IMR-90 (cell line): ENCODE results near the gene AMOTL1. TPM values are rescaled to one million over a fixed set of nuclear protein-coding genes. Genes with fewer than 3 reads are reported as not detected.

Experiments
- ATAC-seq: fragments of 200-7000 bp; cut with Tn5 transposase; 2 replicates; pipeline ENCODE4 v1.9.1; 2020; ENCODE audit warnings: low read depth, mild to moderate bottlenecking, moderate library complexity
- BruUV-seq: library from RNA; stranded (reverse); fragments of 400-500 nt; replicated peaks from 2 replicates; lab custom pipeline; 2021; lab: Mats Ljungman, UMichigan
- CTCF ChIA-PET: fragments of 300-600 bp; formaldehyde crosslinking; extraction: SDS; loops from one replicate; lab custom pipeline; 2021; ENCODE audit warnings: antibody characterized with exemption; lab: Yijun Ruan, JAX
- POLR2A ChIA-PET: fragments of 300-600 bp; sonication (Branson Sonifier 250); formaldehyde crosslinking; loops from one replicate; lab custom pipeline; 2022; ENCODE audit warnings: antibody characterized with exemption; ENCODE audit not compliant: unreplicated experiment; lab: Charles Lee
- DNase-seq: peaks from one replicate; pipeline ENCODE4 v3.0.0; 2013
- H2AFZ ChIP-seq: replicated peaks from 2 replicates; pipeline ENCODE3; 2013; ENCODE audit warnings: low read length, mild to moderate bottlenecking; ENCODE audit not compliant: poor library complexity
- H2AK5ac ChIP-seq: 2 replicates; pipeline ENCODE4 v1.6.1; 2013; ENCODE audit warnings: low read depth, low read length, inconsistent platforms
- H2AK9ac ChIP-seq: replicated peaks from 2 replicates; pipeline ENCODE3; 2013; ENCODE audit warnings: mild to moderate bottlenecking, low read depth, low read length, moderate library complexity; ENCODE audit not compliant: poor library complexity
- H2BK120ac ChIP-seq: 2 replicates; pipeline ENCODE4 v1.6.1; 2013; ENCODE audit warnings: low read depth, low read length, inconsistent platforms
- H2BK15ac ChIP-seq: 3 replicates; pipeline ENCODE4 v1.6.1; 2013; ENCODE audit warnings: low read depth, low read length, inconsistent platforms
- H2BK20ac ChIP-seq: 2 replicates; pipeline ENCODE4 v1.6.1; 2013; ENCODE audit warnings: low read depth, mild to moderate bottlenecking, inconsistent platforms, low read length, moderate library complexity
- H2BK5ac ChIP-seq: 2 replicates; pipeline ENCODE4 v1.6.1; 2013; ENCODE audit warnings: mild to moderate bottlenecking, low read depth, low read length, inconsistent platforms; ENCODE audit not compliant: poor library complexity, severe bottlenecking
- H3K14ac ChIP-seq: replicated peaks from 2 replicates; pipeline ENCODE4 v1.6.1; 2013; ENCODE audit warnings: low read depth, low read length, inconsistent platforms
- H3K18ac ChIP-seq: 2 replicates; pipeline ENCODE4 v1.6.1; 2013; ENCODE audit warnings: low read depth, low read length, control low read depth
- H3K23ac ChIP-seq: 2 replicates; pipeline ENCODE4 v1.6.1; 2013; ENCODE audit warnings: low read depth, low read length, inconsistent platforms
- H3K27ac ChIP-seq: 2 replicates; pipeline ENCODE4 v1.5.1; 2013; ENCODE audit warnings: mild to moderate bottlenecking, control low read depth, low read length; ENCODE audit not compliant: insufficient read depth
- H3K27me3 ChIP-seq: 2 replicates; pipeline ENCODE4 v1.6.1; 2013; ENCODE audit warnings: low read length; ENCODE audit not compliant: control insufficient read depth, insufficient read depth
- H3K36me3 ChIP-seq: 2 replicates; pipeline ENCODE4 v1.6.1; 2013; ENCODE audit warnings: low read length, mixed read lengths; ENCODE audit not compliant: control insufficient read depth, insufficient read depth
- H3K4ac ChIP-seq: 2 replicates; pipeline ENCODE4 v1.6.1; 2013; ENCODE audit warnings: low read depth, low read length, inconsistent platforms
- H3K4me1 ChIP-seq: 2 replicates; pipeline ENCODE4 v1.6.1; 2013; ENCODE audit warnings: low read length, mixed read lengths; ENCODE audit not compliant: control insufficient read depth, insufficient read depth
- H3K4me2 ChIP-seq: 2 replicates; pipeline ENCODE4 v1.6.1; 2013; ENCODE audit warnings: low read depth, mild to moderate bottlenecking, control low read depth, low read length, moderate library complexity
- H3K4me3 ChIP-seq: 2 replicates; pipeline ENCODE4 v1.5.1; 2013; ENCODE audit warnings: low read depth, mild to moderate bottlenecking, control low read depth, low read length, moderate library complexity; ENCODE audit not compliant: insufficient read depth
- H3K56ac ChIP-seq: 2 replicates; pipeline ENCODE4 v1.6.1; 2013; ENCODE audit warnings: low read length, inconsistent platforms; ENCODE audit not compliant: insufficient read depth; ENCODE audit errors: extremely low read depth
- H3K79me1 ChIP-seq, 2 experiments: 2 replicates each; pipeline ENCODE4 v1.6.1; 2013; ENCODE audit warnings: low read length in 2 of 2, inconsistent platforms in 1 of 2, low read depth in 1 of 2
- H3K9ac ChIP-seq: 2 replicates; pipeline ENCODE4 v1.6.1; 2013; ENCODE audit warnings: low read depth, low read length, control low read depth
- H3K9me1 ChIP-seq: 2 replicates; pipeline ENCODE4 v1.6.1; 2013; ENCODE audit warnings: low read length, inconsistent platforms; ENCODE audit not compliant: insufficient read depth
- H3K9me3 ChIP-seq: 2 replicates; pipeline ENCODE4 v1.6.1; 2013; ENCODE audit warnings: low read length; ENCODE audit not compliant: control insufficient read depth, insufficient read depth
- H4K20me1 ChIP-seq: 2 replicates; pipeline ENCODE4 v1.6.1; 2013; ENCODE audit warnings: low read length, inconsistent platforms; ENCODE audit not compliant: insufficient read depth
- H4K5ac ChIP-seq: 2 replicates; pipeline ENCODE4 v1.6.1; 2013; ENCODE audit warnings: mild to moderate bottlenecking, low read depth, low read length, control low read depth
- H4K8ac ChIP-seq, 2 experiments: 2 replicates each; pipeline ENCODE4 v1.6.1; 2013; ENCODE audit warnings: low read depth in 2 of 2, low read length in 2 of 2, control low read depth in 1 of 2, inconsistent platforms in 1 of 2
- H4K91ac ChIP-seq: 2 replicates; pipeline ENCODE4 v1.6.1; 2013; ENCODE audit warnings: low read depth, low read length, inconsistent platforms; ENCODE audit not compliant: insufficient read depth
- BHLHE40 ChIP-seq: fragments of 150-350 bp; IDR thresholded peaks from 2 replicates; pipeline ENCODE4 v1.6.1; 2016; ENCODE audit warnings: mild to moderate bottlenecking, low read depth, low read length
- CEBPB ChIP-seq: IDR thresholded peaks from 2 replicates; pipeline ENCODE4 v1.6.1; 2012; ENCODE audit warnings: low read depth, low read length, improper control_type of control experiment
- CHD1 ChIP-seq: IDR thresholded peaks from 2 replicates; pipeline ENCODE4 v1.6.1; 2012; ENCODE audit warnings: low read depth, low read length, improper control_type of control experiment
- FOS ChIP-seq: fragments of 150-350 bp; IDR thresholded peaks from 2 replicates; pipeline ENCODE4 v1.6.1; 2016; ENCODE audit warnings: low read depth, low read length
- MAFK ChIP-seq: IDR thresholded peaks from 2 replicates; pipeline ENCODE4 v1.6.1; 2012; ENCODE audit warnings: low read depth, low read length, improper control_type of control experiment
- MAZ ChIP-seq: IDR thresholded peaks from 2 replicates; pipeline ENCODE4 v1.6.1; 2012; ENCODE audit warnings: low read depth, mild to moderate bottlenecking, low read length, improper control_type of control experiment, moderate library complexity, borderline replicate concordance
- MXI1 ChIP-seq: IDR thresholded peaks from 2 replicates; pipeline ENCODE4 v1.6.1; 2012; ENCODE audit warnings: low read depth, mild to moderate bottlenecking, low read length, moderate library complexity, borderline replicate concordance
- NFE2L2 ChIP-seq: fragments of 150-350 bp; IDR thresholded peaks from 2 replicates; pipeline ENCODE4 v1.6.1; 2016; ENCODE audit warnings: low read depth, mild to moderate bottlenecking, low read length
- POLR2A ChIP-seq: IDR thresholded peaks from 2 replicates; pipeline ENCODE4 v1.6.1; 2012; ENCODE audit warnings: mild to moderate bottlenecking, low read depth, low read length
- RAD21 ChIP-seq: IDR thresholded peaks from 2 replicates; pipeline ENCODE4 v1.6.1; 2012; ENCODE audit warnings: low read length, improper control_type of control experiment
- RCOR1 ChIP-seq: IDR thresholded peaks from 2 replicates; pipeline ENCODE4 v1.6.1; 2012; ENCODE audit warnings: mild to moderate bottlenecking, low read length, improper control_type of control experiment; ENCODE audit not compliant: insufficient replicate concordance
- RFX5 ChIP-seq: IDR thresholded peaks from 2 replicates; pipeline ENCODE4 v1.8.0; 2012; ENCODE audit warnings: low read depth, mild to moderate bottlenecking, low read length, moderate library complexity
- SMC3 ChIP-seq: fragments of 150-350 bp; IDR thresholded peaks from 2 replicates; pipeline ENCODE4 v1.6.1; 2016; ENCODE audit warnings: low read depth, mild to moderate bottlenecking, antibody characterized with exemption, low read length, moderate library complexity
- WGBS, 2 experiments: methylation state at CpG; one replicate each; pipeline versions ENCODE4 v1.1.5 to v1.1.7; 2013; ENCODE audit warnings: missing lambda C conversion rate in 2 of 2; ENCODE audit not compliant: insufficient read length in 1 of 2; ENCODE audit errors: extremely low coverage in 2 of 2; 5-methylcytosine and 5-hydroxymethylcytosine counted together
- dilution Hi-C: fragments of 300-500 bp; cut with HindIII; formaldehyde crosslinking; loops from one replicate; pipeline ENCODE4 v1.14.3; 2018; ENCODE audit warnings: low sequenced_read_pairs; ENCODE audit not compliant: unreplicated experiment
- in situ Hi-C: fragments of 300-500 bp; cut with MboI; formaldehyde crosslinking; loops from 3 replicates; pipeline ENCODE4 v1.14.3; 2019; ENCODE audit warnings: low sequenced_read_pairs, inconsistent platforms, mixed read lengths
- intact Hi-C: fragments of 100-400 bp; cut with micrococcal nuclease; formaldehyde crosslinking; loops from 2 replicates; pipeline ENCODE4 v1.10.0; 2022
- polyA plus RNA-seq, 3 experiments: library from polyadenylated mRNA; depleted of rRNA; stranded (reverse); fragments of >200 nt; gene quantifications; 2 replicates each; pipeline ENCODE4 v1.2.3, GENCODE V29; 2012; ENCODE audit warnings: low replicate concordance in 1 of 3
- total RNA-seq: library from RNA; depleted of rRNA; stranded (reverse); fragments of >200 nt; gene quantifications from 2 replicates; pipeline ENCODE4 v1.2.3, GENCODE V29; 2012
- TF ChIP-seq, protein P1 (sequence below): fragments of 150-350 bp; IDR thresholded peaks from 2 replicates; pipeline ENCODE4 v1.6.1; 2016; ENCODE audit warnings: low read depth, mild to moderate bottlenecking, low read length, moderate library complexity, borderline replicate concordance
- TF ChIP-seq, protein P2 (sequence below): conservative IDR thresholded peaks from 2 replicates; pipeline ENCODE4 v1.5.1; 2012; ENCODE audit warnings: mild to moderate bottlenecking, low read depth, low read length, improper control_type of control experiment
- TF ChIP-seq, protein P3 (sequence below): fragments of 150-350 bp; IDR thresholded peaks from 2 replicates; pipeline ENCODE4 v1.6.1; 2017; ENCODE audit warnings: mild to moderate bottlenecking, antibody characterized with exemption, low read length, low read depth

AMOTL1 gene
- total and polyA plus RNA-seq, 2 of the 4 experiments (the other 2 are of a cell fraction), result 18.6 to 49.5 TPM

DNA sequence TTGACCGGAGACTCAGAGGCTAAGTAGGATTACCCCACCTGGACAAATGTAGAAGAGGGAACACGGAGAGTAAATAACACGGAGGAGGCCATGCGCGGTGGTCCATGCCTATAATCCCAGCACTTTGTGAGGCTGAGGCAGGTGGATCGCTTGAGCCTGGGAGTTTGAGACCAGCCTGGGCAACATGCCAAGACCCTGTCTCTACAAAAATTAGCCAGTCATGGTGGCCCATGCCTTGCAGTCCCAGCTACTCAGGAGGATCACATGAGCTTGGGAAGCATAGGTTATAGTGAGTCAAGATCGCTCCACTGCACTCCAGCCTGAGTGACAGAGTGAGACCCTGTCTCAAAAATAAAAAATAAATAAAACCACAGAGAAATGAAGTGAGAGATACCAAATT, 53.9 kb downstream of the AMOTL1 start:
- H3K27me3 ChIP-seq, result no peaks in the 10 kb centered on the region
- H3K4me3 ChIP-seq, result no peak overlapping the region
- in situ Hi-C loops, result no loop called here
- H4K8ac ChIP-seq, result no peak overlapping the region
- no peak overlapping the region for H3K4me2 ChIP-seq
- intact Hi-C loops, result no loop called here
- H4K5ac ChIP-seq, result no peak overlapping the region
- no peak overlapping the region for H2BK20ac ChIP-seq
- no peak overlapping the region for H4K91ac ChIP-seq
- DNase-seq (no peak), ATAC-seq (no peak)
- no peak overlapping the region for H3K56ac ChIP-seq
- no peak overlapping the region for H2BK5ac ChIP-seq
- H3K27ac ChIP-seq, result no peak overlapping the region
- H3K79me1 ChIP-seq, result peaks cover 59 to 74% of the 10 kb centered on the region in 2 experiments
- H3K9me1 ChIP-seq, result peaks cover 10% of the 10 kb centered on the region; the same call in 1 of the 2 replicates
- peaks cover 57% of the 10 kb centered on the region for H3K36me3 ChIP-seq
- TF ChIP-seq, protein P1, sequence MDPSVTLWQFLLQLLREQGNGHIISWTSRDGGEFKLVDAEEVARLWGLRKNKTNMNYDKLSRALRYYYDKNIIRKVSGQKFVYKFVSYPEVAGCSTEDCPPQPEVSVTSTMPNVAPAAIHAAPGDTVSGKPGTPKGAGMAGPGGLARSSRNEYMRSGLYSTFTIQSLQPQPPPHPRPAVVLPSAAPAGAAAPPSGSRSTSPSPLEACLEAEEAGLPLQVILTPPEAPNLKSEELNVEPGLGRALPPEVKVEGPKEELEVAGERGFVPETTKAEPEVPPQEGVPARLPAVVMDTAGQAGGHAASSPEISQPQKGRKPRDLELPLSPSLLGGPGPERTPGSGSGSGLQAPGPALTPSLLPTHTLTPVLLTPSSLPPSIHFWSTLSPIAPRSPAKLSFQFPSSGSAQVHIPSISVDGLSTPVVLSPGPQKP, result no peak
- TF ChIP-seq, protein P2, sequence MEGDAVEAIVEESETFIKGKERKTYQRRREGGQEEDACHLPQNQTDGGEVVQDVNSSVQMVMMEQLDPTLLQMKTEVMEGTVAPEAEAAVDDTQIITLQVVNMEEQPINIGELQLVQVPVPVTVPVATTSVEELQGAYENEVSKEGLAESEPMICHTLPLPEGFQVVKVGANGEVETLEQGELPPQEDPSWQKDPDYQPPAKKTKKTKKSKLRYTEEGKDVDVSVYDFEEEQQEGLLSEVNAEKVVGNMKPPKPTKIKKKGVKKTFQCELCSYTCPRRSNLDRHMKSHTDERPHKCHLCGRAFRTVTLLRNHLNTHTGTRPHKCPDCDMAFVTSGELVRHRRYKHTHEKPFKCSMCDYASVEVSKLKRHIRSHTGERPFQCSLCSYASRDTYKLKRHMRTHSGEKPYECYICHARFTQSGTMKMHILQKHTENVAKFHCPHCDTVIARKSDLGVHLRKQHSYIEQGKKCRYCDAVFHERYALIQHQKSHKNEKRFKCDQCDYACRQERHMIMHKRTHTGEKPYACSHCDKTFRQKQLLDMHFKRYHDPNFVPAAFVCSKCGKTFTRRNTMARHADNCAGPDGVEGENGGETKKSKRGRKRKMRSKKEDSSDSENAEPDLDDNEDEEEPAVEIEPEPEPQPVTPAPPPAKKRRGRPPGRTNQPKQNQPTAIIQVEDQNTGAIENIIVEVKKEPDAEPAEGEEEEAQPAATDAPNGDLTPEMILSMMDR, result no peak
- no peak for TF ChIP-seq POLR2A
- TF ChIP-seq SMC3, result no peak
- no peak for TF ChIP-seq NFE2L2
- no peak for TF ChIP-seq FOS
- TF ChIP-seq BHLHE40, result no peak
- TF ChIP-seq, protein P3, sequence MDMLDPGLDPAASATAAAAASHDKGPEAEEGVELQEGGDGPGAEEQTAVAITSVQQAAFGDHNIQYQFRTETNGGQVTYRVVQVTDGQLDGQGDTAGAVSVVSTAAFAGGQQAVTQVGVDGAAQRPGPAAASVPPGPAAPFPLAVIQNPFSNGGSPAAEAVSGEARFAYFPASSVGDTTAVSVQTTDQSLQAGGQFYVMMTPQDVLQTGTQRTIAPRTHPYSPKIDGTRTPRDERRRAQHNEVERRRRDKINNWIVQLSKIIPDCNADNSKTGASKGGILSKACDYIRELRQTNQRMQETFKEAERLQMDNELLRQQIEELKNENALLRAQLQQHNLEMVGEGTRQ, result no peak
- TF ChIP-seq RFX5, result no peak
- TF ChIP-seq RCOR1, result no peak
- no peak for TF ChIP-seq RAD21
- no peak for TF ChIP-seq CEBPB
- TF ChIP-seq MAFK, result no peak
- TF ChIP-seq MXI1, result no peak
- no peak for TF ChIP-seq CHD1
- no peak for TF ChIP-seq MAZ
- no peak overlapping the region for H3K14ac ChIP-seq
- ChIA-PET CTCF (interaction anchor here (0.6 kb wide), 1 partner anchor 1652 kb away, joined by 3 read pairs; no protein-coding TSS in a partner anchor), POLR2A (no interaction called here)
- H2BK15ac ChIP-seq, result no peak overlapping the region
- H3K18ac ChIP-seq, result no peak overlapping the region
- H2AK9ac ChIP-seq, result no peak overlapping the region
- H3K23ac ChIP-seq, result no peak overlapping the region
- H3K4ac ChIP-seq, result no peak overlapping the region
- WGBS, 2 experiments, result 90% methylated on average over 2 of the region's 7 CpGs; no CpG with 5 or more reads in 1 of the 2 experiments
- 0 out of 2 replicates have a peak, but pooled peaks cover 2% of the 10 kb centered on the region for H3K4me1 ChIP-seq
- H4K20me1 ChIP-seq, result no peaks in the 10 kb centered on the region; the same call in 1 of the 2 replicates
- dilution Hi-C loops, result no loop called here
- H3K9me3 ChIP-seq, result no peaks in the 10 kb centered on the region
- no peak overlapping the region for H2BK120ac ChIP-seq
- no peak overlapping the region for H2AFZ ChIP-seq
- BruUV-seq, result no TSS peak
- H3K9ac ChIP-seq, result no peak overlapping the region
- H2AK5ac ChIP-seq, result no peak overlapping the region
